Stimulated activated CD4-positive, alpha-beta T cell treated with anti-CD3 and anti-CD28 coated beads, Interleukin-15, amount 100 ng/mL, for 24 hours (primary cell): Measurements from ENCODE around the gene HSPA1A.
A peak's percentile ranks its signal among the peaks of the same experiment; 100 is the strongest.
"Not testable (repeated sequence)": the region's sequence is repeated elsewhere in the genome, so short reads cannot be mapped to it uniquely, and the experiment has no call there.

Experiments used
- DNase-seq: peaks from one replicate; pipeline ENCODE4 v3.0.0-alpha.2; 2020

HSPA1A gene

DNA sequence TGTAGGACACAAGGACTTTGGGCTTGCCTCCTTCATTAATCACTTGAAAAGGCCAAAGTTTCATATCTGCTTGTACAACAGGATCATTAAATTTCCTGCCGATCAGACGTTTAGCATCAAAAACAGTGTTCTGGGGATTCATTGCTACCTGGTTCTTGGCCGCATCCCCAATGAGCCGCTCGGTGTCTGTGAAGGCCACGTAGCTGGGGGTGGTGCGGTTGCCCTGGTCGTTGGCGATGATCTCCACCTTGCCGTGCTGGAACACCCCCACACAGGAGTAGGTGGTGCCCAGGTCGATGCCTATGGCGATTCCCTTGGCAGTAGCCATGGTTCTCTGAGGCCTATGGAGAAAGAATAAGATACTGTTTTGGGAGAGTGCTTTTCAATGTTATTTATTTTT lies 3.7 kb upstream of the HSPA1A start:
- no peak for DNase-seq

DNA sequence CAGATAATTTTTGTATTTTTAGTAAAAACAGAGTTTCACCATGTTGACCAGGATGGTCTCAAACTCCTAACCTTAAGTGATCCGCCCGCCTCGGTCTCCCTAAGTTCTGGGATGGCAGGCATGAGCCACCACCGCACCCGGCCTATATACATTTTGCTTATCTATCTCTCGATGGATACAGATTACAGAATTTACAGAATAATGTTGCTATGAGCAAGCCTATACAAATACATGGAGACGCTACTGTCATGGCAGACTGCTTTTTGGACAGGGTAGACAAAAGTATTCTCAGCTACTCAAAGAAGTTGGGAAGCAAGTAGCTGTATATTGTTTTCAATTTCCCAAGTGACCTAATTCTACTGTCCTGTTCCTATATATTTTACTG lies 1.9 kb upstream of the HSPA1A start:
- DNase-seq, result no peak

DNA sequence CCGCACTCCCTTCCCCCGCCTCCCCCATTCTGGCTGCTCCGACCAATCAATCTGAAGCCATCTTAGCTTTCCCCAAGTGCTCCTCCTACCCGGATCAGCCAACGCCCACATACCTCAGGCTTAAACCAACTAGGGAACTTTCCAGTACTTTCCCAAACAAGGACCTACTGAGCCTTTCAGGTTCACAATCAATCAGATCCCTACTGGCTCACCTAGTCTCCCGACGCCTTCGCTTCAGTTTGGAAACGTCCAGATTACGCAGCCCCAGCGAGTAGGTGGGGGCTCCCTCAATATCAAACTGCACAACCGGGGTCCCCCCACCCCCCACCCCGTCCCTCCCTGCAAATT lies 692 bp upstream of the HSPA1A start:
- DNase-seq, result peak; percentile 83

DNA sequence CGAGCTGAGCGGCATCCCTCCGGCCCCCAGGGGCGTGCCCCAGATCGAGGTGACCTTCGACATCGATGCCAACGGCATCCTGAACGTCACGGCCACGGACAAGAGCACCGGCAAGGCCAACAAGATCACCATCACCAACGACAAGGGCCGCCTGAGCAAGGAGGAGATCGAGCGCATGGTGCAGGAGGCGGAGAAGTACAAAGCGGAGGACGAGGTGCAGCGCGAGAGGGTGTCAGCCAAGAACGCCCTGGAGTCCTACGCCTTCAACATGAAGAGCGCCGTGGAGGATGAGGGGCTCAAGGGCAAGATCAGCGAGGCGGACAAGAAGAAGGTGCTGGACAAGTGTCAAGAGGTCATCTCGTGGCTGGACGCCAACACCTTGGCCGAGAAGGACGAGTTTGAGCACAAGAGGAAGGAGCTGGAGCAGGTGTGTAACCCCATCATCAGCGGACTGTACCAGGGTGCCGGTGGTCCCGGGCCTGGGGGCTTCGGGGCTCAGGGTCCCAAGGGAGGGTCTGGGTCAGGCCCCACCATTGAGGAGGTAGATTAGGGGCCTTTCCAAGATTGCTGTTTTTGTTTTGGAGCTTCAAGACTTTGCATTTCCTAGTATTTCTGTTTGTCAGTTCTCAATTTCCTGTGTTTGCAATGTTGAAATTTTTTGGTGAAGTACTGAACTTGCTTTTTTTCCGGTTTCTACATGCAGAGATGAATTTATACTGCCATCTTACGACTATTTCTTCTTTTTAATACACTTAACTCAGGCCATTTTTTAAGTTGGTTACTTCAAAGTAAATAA lies 2.0 kb downstream of the HSPA1A start:
- DNase-seq, result not testable (repeated sequence)

DNA sequence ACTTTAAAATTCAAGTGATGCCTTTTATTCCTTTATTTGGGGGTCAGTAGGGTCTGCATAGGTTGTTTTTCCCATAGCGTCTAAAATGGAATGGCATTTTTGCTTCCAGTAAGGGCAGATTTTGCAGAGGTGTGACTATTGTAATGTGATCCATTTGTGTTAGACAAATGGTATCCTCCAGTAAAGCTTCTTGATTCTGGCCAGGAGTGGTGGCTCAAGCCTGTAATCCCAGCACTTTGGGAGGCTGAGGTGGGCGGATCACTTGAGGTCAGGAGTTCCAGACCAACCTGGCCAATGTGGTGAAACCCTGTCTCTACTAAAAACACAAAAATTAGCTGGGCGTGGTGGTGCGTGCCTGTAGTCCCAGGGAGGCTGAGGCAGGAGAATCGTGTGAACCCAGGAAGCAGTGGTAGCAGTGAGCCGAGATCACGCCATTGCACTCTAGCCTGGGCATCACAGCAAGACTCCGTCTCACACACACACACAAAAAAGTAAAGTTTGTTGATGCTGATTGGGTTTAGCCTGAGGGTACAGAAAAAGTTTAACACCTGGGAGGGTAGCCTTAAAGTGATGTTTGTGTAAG lies 2.7 kb downstream of the HSPA1A start:
- DNase-seq, result peak; percentile 27

DNA sequence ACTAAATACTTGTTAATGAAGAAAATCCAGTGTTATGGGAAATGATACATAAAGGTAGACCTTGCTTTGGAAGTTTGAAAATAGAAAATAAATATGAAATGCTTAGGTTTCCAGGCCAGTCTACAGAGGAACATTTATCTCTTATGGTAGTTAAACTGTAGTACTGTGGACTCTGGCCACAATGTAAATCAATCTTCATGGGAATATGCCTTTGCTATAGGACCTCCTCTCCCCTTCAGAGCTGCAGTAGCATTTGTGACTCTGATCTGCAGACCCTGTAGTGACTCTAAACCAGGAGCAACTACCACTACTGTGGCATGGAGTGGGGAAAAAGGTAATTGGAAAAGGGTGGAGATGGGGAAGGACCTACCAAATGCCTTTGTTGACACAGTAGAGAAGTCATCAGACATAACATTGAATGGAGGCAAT lies 4.5 kb downstream of the HSPA1A start:
- DNase-seq, result no peak

DNA sequence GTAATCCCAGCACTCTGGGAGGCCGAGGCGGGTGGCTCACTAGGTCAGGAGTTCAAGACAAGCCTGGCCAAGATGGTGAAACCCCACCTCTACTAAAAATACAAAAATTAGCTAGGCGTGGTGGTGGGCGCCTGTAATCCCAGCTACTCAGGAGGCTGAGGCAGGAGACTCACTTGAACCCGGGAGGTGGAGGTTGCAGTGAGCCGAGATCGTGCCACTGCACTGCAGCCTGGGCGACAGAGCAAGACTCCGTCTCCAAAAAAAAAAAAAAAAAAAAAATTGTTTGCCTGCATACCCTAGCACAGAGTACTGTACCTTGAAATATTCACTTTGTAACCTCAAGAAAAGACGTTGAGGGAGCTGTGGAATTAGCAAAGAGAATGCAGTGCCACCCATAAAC lies 5.1 kb downstream of the HSPA1A start:
- DNase-seq, result not testable (repeated sequence)

DNA sequence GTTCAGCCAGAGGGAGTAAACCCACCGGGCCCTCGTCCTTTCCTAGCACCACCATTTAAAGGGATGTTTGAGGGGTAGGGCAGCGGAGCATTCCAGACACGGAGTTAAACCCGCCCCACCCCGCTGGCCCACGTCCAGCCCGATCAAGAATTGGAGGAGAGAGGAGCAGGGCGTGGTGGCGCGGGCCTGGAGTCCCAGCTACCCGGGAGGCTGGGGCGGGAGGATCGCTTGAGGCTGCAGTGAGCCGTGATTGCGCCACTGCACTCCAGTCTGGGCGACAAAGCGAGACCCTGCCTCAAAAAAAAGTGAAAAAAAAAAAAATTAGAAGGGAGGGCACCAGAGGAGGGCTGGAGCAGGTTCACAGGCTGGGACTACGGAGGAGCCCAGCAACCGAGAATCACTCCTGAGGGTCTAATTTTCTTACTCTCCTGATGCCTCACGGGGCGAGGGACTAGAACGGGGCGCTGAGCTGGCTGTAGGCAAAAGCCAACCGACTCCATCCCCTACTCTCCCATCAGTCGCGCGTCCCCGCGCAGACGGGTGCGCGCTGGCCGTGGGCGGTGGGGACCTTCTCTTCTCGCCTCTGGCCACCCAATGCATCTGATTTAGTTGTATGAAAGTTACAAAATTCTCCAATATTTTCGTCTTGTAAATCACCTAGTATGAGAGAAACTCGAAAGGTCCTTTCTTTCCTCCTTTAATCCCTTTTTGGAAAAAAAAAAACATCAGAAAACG lies 6.1 kb downstream of the HSPA1A start:
- peak; percentile 85 for DNase-seq

DNA sequence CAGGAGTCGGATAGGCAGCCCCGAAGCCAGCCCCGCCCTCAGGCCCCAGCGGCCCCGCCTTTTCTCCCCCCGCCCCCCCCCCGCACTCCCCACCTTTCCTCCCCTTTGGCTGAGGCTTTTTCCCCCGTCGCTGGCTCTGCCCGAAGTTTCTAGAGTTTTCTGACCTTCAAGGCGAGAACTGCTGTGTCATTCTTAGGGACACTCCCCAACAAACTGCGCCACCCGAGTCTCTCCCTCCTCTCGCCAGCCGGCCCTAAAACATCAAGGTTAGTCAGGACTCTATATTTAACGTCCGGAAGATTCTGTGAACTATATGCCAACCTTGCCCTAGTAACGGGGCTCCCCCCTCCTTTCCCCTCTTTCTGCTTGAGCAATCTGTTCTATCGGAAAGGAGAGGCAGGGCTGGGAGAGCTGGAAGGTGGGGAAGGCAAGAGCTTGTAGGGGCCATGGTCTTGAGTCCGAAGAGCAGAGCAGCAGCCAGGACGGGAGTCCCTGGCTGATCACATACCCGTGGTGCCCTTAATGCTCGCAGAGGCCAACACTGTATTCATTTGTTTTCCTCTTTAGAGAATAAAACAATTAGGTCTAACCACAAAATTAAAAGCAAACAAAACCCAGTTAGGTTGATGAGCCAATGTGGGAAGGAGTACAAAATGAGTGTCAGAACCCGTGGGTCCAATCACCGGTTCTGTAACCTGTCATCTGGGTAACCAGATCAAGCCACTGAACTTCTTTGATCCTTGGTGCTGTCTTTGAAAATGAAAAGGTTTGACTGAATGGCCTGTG lies 6.9 kb downstream of the HSPA1A start:
- DNase-seq, result peak; percentile 70

DNA sequence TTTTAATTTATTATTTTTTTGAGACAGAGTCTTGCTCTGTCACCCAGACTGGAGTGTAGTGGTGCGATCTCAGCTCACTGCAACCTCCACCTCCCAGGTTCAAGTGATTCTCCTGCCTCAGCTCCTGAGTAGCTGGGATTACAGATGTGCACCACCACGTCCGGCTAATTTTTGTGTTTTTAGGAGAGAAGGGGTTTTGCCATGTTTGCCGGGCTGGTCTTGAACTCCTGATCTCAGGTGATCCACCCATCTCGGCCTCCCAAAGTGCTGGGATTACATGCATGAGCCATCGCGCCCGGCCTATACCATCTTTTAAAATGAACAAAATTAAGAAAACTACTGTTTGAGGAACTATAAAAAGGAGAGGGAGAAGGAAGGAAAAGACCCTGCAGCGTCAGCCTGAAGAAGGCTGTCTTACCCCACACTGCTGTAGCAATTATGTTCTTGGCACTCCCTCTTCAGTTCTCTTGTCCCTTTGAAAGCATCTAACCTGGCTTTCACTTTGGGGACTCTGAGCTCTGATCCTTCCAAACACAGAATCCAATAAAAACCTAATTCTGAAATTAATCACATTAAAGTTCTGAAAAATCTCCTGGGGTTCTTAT lies 8.4 kb downstream of the HSPA1A start:
- DNase-seq, result not testable (repeated sequence)

DNA sequence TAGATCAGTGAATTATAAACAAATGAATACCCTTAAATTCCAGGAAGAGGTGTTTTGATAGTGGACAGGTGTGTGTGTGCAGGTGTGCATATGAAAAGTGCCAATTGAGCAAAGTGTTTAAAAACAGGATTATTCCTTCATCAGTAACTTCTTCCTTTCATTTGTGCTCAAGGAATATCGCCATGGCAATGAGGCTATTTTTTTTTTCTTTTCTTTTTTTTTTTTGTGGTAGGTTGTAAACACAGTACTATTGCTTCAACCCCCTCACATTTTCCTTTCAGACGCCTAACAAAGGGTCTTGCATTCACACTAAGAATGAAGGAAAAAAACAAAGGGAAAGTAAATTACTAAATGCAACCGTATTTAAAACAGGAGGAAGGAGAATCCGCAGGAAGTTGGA lies 10.2 kb downstream of the HSPA1A start:
- no peak for DNase-seq

DNA sequence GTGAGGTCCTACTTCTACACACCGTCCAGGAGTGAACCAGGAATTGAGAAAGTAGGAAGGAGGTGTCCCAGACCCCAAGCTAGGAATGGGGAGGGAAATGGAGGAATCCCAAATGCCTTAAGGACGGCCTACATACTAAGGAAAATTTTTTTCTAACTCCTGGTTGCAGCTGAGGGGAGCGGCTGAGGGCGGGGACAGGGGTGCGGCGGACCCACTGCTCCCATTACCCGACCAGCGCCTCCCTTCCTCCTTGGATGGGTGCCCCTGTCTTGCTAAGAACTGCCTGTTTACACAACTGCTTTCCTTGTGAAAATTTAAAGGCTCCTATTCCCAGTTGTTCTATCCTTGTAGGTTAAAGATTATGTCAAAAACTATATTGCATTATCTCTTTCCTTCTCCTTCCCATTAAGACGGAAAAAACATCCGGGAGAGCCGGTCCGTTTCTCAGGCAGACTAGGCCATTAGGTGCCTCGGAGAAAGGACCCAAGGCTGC lies 11.5 kb downstream of the HSPA1A start:
- DNase-seq, result peak; percentile 71

DNA sequence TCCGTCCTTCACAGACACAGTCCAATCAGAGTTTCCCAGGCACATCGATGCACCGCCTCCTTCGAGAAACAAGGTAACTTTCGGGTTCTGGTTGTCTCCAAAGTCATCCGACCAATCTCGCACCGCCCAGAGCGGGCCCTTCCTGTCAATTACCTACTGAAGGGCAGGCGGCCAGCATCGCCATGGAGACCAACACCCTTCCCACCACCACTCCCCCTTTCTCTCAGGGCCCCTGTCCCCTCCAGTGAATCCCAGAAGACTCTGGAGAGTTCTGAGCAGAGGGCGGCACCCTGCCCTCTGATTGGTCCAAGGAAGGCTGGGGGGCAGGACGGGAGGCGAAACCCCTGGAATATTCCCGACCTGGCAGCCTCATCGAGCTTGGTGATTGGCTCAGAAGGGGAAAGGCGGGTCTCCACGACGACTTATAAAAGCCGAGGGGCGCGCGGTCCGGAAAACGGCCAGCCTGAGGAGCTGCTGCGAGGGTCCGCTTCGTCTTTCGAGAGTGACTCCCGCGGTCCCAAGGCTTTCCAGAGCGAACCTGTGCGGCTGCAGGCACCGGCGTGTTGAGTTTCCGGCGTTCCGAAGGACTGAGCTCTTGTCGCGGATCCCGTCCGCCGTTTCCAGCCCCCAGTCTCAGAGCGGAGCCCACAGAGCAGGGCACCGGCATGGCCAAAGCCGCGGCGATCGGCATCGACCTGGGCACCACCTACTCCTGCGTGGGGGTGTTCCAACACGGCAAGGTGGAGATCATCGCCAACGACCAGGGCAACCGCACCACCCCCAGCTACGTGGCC lies 12.1 kb downstream of the HSPA1A start, which contains the start of gene HSPA1B:
HSPA1B (plus strand) TSS at position 453 of the 794 bp plus-strand sequence; CDS start at position 666, 213 bp downstream.
- peak; percentile 96 for DNase-seq

DNA sequence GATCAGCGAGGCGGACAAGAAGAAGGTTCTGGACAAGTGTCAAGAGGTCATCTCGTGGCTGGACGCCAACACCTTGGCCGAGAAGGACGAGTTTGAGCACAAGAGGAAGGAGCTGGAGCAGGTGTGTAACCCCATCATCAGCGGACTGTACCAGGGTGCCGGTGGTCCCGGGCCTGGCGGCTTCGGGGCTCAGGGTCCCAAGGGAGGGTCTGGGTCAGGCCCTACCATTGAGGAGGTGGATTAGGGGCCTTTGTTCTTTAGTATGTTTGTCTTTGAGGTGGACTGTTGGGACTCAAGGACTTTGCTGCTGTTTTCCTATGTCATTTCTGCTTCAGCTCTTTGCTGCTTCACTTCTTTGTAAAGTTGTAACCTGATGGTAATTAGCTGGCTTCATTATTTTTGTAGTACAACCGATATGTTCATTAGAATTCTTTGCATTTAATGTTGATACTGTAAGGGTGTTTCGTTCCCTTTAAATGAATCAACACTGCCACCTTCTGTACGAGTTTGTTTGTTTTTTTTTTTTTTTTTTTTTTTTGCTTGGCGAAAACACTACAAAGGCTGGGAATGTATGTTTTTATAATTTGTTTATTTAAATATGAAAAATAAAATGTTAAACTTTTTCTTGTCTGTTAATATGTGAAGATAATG lies 14.4 kb downstream of the HSPA1A start:
- DNase-seq, result no peak

DNA sequence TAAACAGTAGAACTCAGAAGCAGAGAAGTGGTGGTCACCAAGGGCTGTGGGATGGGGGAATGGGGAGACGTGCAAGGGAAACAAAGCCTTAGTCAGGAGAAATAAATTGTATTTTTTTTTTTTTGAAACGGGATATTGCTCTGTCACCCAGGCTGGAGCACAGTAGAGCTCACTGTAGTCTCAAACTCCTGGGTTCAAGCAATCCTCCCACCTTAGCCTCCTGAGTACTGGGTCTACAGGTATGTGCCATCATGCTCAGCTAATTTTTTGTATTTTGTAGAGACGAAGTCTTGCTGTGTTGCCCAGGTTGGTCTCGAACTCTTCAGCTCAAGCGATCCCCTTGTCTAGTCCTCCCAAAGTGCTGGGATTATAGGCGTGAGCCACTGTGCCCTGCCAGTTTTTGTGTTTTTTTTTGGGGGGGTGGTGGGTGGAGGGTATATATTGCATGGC lies 15.6 kb downstream of the HSPA1A start:
- DNase-seq, result no peak

DNA sequence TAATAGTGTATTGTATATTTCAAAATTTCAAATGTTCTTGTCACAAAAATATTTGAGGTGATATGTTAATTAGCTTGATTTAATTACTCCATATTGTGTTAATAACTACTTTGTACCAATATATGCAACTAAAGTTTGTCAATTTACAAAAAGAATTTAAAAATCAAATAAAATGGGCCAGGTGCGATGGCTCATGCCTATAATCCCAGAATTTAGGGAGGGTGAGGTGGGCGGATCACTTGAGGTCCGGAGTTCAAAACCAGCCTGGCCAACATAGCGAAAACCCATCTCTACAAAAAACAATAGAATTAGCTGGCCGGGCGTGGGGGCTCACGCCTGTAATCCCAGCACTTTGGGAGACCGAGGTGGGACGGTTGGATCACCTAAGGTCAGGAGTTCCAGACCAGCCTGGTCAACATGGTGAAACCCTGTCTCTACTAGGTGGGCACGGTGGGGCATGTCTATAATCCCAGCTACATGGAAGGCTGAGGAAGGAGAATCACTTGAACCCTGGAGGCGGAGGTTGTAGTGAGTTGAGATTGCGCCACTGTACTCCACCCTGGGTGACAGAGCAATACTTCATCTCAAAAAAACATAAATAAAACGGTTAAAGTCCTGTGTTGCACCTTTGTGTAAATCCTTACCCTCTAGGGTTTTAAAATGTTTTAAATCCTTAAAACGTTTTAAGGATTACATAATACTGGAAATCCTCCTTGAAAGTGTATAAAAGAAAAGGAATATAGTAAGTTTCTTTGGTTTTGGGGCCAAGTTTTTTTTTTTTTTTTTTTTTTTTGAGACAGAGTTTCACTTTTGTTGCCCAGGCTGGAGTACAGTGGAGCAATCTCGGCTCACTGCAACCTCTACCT lies 16.2 kb downstream of the HSPA1A start:
- DNase-seq, result no peak

DNA sequence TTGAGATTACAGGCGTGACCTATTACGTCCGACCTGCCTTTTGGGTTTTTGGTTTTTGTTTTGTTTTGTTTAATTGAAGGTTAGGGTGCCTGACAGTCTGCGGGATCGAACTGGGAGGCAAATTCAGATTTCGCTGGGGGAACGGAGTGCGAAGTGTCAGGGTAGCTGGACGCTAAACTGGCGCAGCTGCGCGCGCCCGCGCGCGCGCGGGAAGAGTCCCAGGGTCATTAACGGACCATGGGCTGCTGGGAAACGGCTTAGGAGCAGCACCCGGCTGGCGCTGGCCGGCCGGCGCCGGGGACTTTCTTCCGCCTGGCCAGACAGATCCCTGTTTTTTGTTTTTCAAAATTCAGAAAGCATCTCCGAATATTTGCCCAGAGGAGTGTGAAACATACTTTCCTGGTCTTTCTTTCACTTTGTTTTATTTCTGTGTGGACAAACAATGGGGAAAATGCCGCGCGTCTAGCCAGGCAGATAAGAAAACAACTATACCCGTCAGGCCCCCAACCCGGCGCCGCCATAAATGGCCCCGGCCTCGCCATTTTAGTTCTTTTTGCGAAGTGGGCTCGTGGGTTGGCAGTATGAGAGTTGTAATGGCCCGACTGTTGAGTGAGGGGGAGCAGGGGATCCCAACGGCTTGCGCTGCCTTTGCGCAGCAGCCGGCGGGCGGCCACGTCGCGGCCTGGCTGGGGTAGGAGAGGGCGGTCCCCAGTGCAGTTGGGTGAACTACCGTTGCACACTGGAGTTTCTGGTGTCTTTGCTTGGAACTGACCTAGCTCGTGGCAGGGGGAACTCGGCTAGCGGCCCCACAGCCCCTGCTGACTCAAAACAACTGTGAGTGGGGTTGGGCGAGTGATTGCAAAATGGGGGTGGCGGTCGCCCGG lies 19.3 kb downstream of the HSPA1A start:
- peak; percentile 84 for DNase-seq

DNA sequence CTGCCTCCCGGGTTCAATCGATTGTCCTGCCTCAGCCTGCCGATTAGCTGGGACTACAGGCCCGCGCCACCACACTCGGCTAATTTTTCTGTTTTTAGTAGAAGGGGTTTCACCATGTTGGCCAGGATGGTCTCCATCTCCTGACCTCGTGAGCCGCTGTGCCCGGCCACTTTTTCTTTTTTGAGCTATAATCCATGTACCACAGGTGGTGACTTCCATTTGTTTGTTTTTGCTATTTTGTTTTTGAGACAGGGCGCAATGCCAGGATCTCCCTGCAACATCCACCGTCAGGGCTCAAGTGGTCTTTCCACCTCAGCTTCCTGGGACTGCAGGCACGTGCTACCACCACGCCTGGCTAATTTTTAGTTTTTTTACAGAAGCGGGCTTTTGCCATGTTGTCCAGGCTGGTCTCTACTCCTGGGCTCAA lies 20.7 kb downstream of the HSPA1A start:
- no peak for DNase-seq
